ENCODE measurements around the gene PLIN5.
"Not testable (repeated sequence)": the region's sequence is repeated elsewhere in the genome, so short reads cannot be mapped to it uniquely, and the experiment has no call there.

GRCh38 chr19:4527377-4527776 lies 7.6 kb downstream of the PLIN5 start:
- TF ChIP-seq POLR2A (IDR thresholded peaks at IDR 0.05): not testable (repeated sequence)
- TF ChIP-seq, protein P1, sequence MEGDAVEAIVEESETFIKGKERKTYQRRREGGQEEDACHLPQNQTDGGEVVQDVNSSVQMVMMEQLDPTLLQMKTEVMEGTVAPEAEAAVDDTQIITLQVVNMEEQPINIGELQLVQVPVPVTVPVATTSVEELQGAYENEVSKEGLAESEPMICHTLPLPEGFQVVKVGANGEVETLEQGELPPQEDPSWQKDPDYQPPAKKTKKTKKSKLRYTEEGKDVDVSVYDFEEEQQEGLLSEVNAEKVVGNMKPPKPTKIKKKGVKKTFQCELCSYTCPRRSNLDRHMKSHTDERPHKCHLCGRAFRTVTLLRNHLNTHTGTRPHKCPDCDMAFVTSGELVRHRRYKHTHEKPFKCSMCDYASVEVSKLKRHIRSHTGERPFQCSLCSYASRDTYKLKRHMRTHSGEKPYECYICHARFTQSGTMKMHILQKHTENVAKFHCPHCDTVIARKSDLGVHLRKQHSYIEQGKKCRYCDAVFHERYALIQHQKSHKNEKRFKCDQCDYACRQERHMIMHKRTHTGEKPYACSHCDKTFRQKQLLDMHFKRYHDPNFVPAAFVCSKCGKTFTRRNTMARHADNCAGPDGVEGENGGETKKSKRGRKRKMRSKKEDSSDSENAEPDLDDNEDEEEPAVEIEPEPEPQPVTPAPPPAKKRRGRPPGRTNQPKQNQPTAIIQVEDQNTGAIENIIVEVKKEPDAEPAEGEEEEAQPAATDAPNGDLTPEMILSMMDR (IDR thresholded peaks at IDR 0.05): not testable (repeated sequence)
